GM18520 (cell line): ENCODE data around the gene SPSB4.

ENCODE experiments used
- ATAC-seq: cut with Tn5 transposase; IDR thresholded peaks from one replicate; pipeline ENCODE4 v1.9.1; 2021; ENCODE audit not compliant: unreplicated experiment

SPSB4 gene

GRCh38 chr3:141073580-141073979, 22.4 kb downstream of the SPSB4 start:
- ATAC-seq: no peak

- ATAC-seq: no peak
Measured at GRCh38 chr3:141074529-141074928, 23.4 kb downstream of the SPSB4 start.

GRCh38 chr3:141076036-141076773, 25.1 kb downstream of the SPSB4 start:
- ATAC-seq: no peak

- ATAC-seq: no peak
Measured at GRCh38 chr3:141076797-141077571, 25.8 kb downstream of the SPSB4 start.

GRCh38 chr3:141077631-141078030, 26.5 kb downstream of the SPSB4 start:
- no peak for ATAC-seq

GRCh38 chr3:141078200-141078599, 27.1 kb downstream of the SPSB4 start:
- ATAC-seq: no peak

GRCh38 chr3:141080431-141080830, 29.3 kb downstream of the SPSB4 start:
- no peak for ATAC-seq

GRCh38 chr3:141081141-141081795, 30.1 kb downstream of the SPSB4 start:
- ATAC-seq: no peak

- ATAC-seq: no peak
Measured at GRCh38 chr3:141082064-141082463, 30.9 kb downstream of the SPSB4 start.

GRCh38 chr3:141083226-141083625, 32.1 kb downstream of the SPSB4 start:
- ATAC-seq: no peak

- ATAC-seq: no peak
Measured at GRCh38 chr3:141083836-141084649, 32.9 kb downstream of the SPSB4 start.

- ATAC-seq: no peak
Measured at GRCh38 chr3:141085343-141086070, 34.4 kb downstream of the SPSB4 start.

- no peak for ATAC-seq
Measured at GRCh38 chr3:141086188-141086587, 35.0 kb downstream of the SPSB4 start.

GRCh38 chr3:141087076-141087777, 36.1 kb downstream of the SPSB4 start:
- ATAC-seq: no peak

- ATAC-seq: no peak
Measured at GRCh38 chr3:141087778-141088130, 36.6 kb downstream of the SPSB4 start.

- ATAC-seq: no peak
Measured at GRCh38 chr3:141089339-141090152, 38.4 kb downstream of the SPSB4 start.

- no peak for ATAC-seq
Measured at GRCh38 chr3:141091426-141091825, 40.3 kb downstream of the SPSB4 start.

GRCh38 chr3:141092663-141093062, 41.5 kb downstream of the SPSB4 start:
- ATAC-seq: no peak

GRCh38 chr3:141093397-141093796, 42.2 kb downstream of the SPSB4 start:
- ATAC-seq: no peak
